ENCODE measurements around the gene KLHL4.

DNA sequence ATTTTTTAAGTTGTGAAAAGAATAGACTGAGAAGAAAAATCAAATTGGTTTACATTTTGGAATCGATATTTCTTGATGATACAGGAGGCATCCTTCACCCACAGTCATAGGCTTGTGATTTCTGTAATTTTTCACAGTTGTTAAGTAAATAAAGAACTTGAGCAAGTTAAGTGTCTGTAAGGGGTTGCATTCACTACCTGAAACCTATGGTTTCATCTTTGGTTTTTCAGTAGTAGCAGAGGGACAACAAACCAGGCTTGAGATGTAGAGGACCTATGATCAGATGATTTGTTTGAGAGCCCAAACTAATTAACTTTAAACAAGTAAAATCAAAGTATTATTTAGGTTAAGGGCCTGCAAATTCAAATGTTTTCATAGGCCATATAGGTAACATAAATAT lies 175.6 kb downstream of the KLHL4 start:
- TF ChIP-seq, protein P1, sequence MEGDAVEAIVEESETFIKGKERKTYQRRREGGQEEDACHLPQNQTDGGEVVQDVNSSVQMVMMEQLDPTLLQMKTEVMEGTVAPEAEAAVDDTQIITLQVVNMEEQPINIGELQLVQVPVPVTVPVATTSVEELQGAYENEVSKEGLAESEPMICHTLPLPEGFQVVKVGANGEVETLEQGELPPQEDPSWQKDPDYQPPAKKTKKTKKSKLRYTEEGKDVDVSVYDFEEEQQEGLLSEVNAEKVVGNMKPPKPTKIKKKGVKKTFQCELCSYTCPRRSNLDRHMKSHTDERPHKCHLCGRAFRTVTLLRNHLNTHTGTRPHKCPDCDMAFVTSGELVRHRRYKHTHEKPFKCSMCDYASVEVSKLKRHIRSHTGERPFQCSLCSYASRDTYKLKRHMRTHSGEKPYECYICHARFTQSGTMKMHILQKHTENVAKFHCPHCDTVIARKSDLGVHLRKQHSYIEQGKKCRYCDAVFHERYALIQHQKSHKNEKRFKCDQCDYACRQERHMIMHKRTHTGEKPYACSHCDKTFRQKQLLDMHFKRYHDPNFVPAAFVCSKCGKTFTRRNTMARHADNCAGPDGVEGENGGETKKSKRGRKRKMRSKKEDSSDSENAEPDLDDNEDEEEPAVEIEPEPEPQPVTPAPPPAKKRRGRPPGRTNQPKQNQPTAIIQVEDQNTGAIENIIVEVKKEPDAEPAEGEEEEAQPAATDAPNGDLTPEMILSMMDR (conservative IDR thresholded peaks at IDR 0.05; ENCODE audit: low read depth, low read length): no peak
- no peak for TF ChIP-seq EZH2 (IDR thresholded peaks at IDR 0.05; ENCODE audit: low read length, unreplicated experiment)
- no peak for TF ChIP-seq EZH2phosphoT487 (IDR thresholded peaks at IDR 0.05; ENCODE audit: borderline replicate concordance, low read length)
